ENCODE measurements around the gene ARHGAP27. TPM values are rescaled to one million over a fixed set of nuclear protein-coding genes. Genes with fewer than 3 reads are reported as not detected.

Gene ARHGAP27
- total RNA-seq, 1 donor from 2014 or later, result 12.1 TPM

GRCh38 chr17:45408611-45409421 is 23.9 kb downstream of the ARHGAP27 start:
- peak; percentile 71 for DNase-seq (ENCODE audit: low read depth)

- no peak for DNase-seq (ENCODE audit: low read depth)
Observed at GRCh38 chr17:45406107-45406506, 26.6 kb downstream of the ARHGAP27 start.

GRCh38 chr17:45405250-45406086 is 27.2 kb downstream of the ARHGAP27 start:
- no peak for DNase-seq (ENCODE audit: low read depth)

- no peak for DNase-seq (ENCODE audit: low read depth)
Observed at GRCh38 chr17:45404870-45405249, 27.8 kb downstream of the ARHGAP27 start.

GRCh38 chr17:45403906-45404490 is 28.7 kb downstream of the ARHGAP27 start:
- DNase-seq (ENCODE audit: low read depth), result no peak

- DNase-seq (ENCODE audit: low read depth), result no peak
Observed at GRCh38 chr17:45402916-45403315, 29.8 kb downstream of the ARHGAP27 start.

GRCh38 chr17:45398800-45399199 is 33.9 kb downstream of the ARHGAP27 start:
- no peak for DNase-seq (ENCODE audit: low read depth)

GRCh38 chr17:45397796-45398195 is 34.9 kb downstream of the ARHGAP27 start:
- DNase-seq (ENCODE audit: low read depth), result no peak

GRCh38 chr17:45396496-45397205 is 36.0 kb downstream of the ARHGAP27 start:
- DNase-seq (ENCODE audit: low read depth), result no peak

- no peak for DNase-seq (ENCODE audit: low read depth)
Observed at GRCh38 chr17:45395569-45396415, 36.9 kb downstream of the ARHGAP27 start.

GRCh38 chr17:45394913-45395568 is 37.6 kb downstream of the ARHGAP27 start:
- peak; percentile 63 for DNase-seq (ENCODE audit: low read depth)

- no peak for DNase-seq (ENCODE audit: low read depth)
Observed at GRCh38 chr17:45394564-45394912, 38.1 kb downstream of the ARHGAP27 start.

- no peak for DNase-seq (ENCODE audit: low read depth)
Observed at GRCh38 chr17:45394091-45394490, 38.6 kb downstream of the ARHGAP27 start.

GRCh38 chr17:45393411-45393810 is 39.3 kb downstream of the ARHGAP27 start:
- DNase-seq (ENCODE audit: low read depth), result no peak

- DNase-seq (ENCODE audit: low read depth), result no peak
Observed at GRCh38 chr17:45391918-45392317, 40.8 kb downstream of the ARHGAP27 start.

GRCh38 chr17:45391291-45391690 is 41.4 kb downstream of the ARHGAP27 start:
- no peak for DNase-seq (ENCODE audit: low read depth)

- no peak for DNase-seq (ENCODE audit: low read depth)
Observed at GRCh38 chr17:45389354-45389753, 43.3 kb downstream of the ARHGAP27 start.

GRCh38 chr17:45388604-45389325 is 43.9 kb downstream of the ARHGAP27 start:
- DNase-seq (ENCODE audit: low read depth), result no peak

- DNase-seq (ENCODE audit: low read depth), result no peak
Observed at GRCh38 chr17:45387739-45388138, 44.9 kb downstream of the ARHGAP27 start.

- no peak for DNase-seq (ENCODE audit: low read depth)
Observed at GRCh38 chr17:45386178-45386577, 46.5 kb downstream of the ARHGAP27 start.

All from renal cortical epithelial cell (primary cell).